KG1 (cell line): ENCODE data around the gene CBX6.
"Not testable (repeated sequence)": the region's sequence is repeated elsewhere in the genome, so short reads cannot be mapped to it uniquely, and the experiment has no call there.

Experiments used
- DNase-seq: peaks from one replicate; lab custom pipeline; 2025; lab: John Stamatoyannopoulos, UW

Gene CBX6

GRCh38 chr22:38861170-38861876, 10.7 kb downstream of the CBX6 start:
- no peak for DNase-seq

- DNase-seq = no peak
Observed at GRCh38 chr22:38860283-38861169, 11.5 kb downstream of the CBX6 start.

GRCh38 chr22:38859581-38860282, 12.3 kb downstream of the CBX6 start:
- DNase-seq = no peak

GRCh38 chr22:38858492-38858891, 13.5 kb downstream of the CBX6 start:
- no peak for DNase-seq

GRCh38 chr22:38854476-38854875, 17.5 kb downstream of the CBX6 start:
- not testable (repeated sequence) for DNase-seq

GRCh38 chr22:38853883-38854282, 18.1 kb downstream of the CBX6 start:
- not testable (repeated sequence) for DNase-seq

GRCh38 chr22:38853196-38853651, 18.8 kb downstream of the CBX6 start:
- no peak for DNase-seq

GRCh38 chr22:38852522-38852921, 19.5 kb downstream of the CBX6 start:
- no peak for DNase-seq

GRCh38 chr22:38850941-38851849, 20.8 kb downstream of the CBX6 start:
- no peak for DNase-seq

GRCh38 chr22:38850399-38850798, 21.6 kb downstream of the CBX6 start:
- no peak for DNase-seq

GRCh38 chr22:38849811-38850210, 22.2 kb downstream of the CBX6 start:
- no peak for DNase-seq

GRCh38 chr22:38846412-38846811, 25.6 kb downstream of the CBX6 start:
- no peak for DNase-seq

GRCh38 chr22:38845004-38845740, 26.8 kb downstream of the CBX6 start:
- no peak for DNase-seq

- DNase-seq = no peak
Observed at GRCh38 chr22:38844315-38845003, 27.6 kb downstream of the CBX6 start.

GRCh38 chr22:38843657-38844314, 28.2 kb downstream of the CBX6 start, which contains the start of gene NPTXR:
Gene NPTXR (minus strand): TSS chr22:38844028.
- DNase-seq = no peak

- DNase-seq = no peak
Observed at GRCh38 chr22:38843201-38843656, 28.8 kb downstream of the CBX6 start.

GRCh38 chr22:38842512-38843200, 29.4 kb downstream of the CBX6 start:
- DNase-seq = no peak

- DNase-seq = no peak
Observed at GRCh38 chr22:38841635-38842034, 30.4 kb downstream of the CBX6 start.

GRCh38 chr22:38841211-38841610, 30.8 kb downstream of the CBX6 start:
- DNase-seq = no peak
